Urinary bladder (tissue), 4 donors: Measurements from ENCODE around the gene FPGS. TPM values are rescaled to one million over a fixed set of nuclear protein-coding genes. Genes with fewer than 3 reads are reported as not detected.

ENCODE experiments used
- DNase-seq: peaks from one replicate; pipeline ENCODE4 v3.0.0-alpha.2; 2015; ENCODE audit errors: extremely low spot score
- H3K27ac ChIP-seq: one replicate; pipeline ENCODE4 v1.5.1; 2013; ENCODE audit warnings: low read depth, mild to moderate bottlenecking, moderate library complexity
- H3K36me3 ChIP-seq: one replicate; pipeline ENCODE4 v1.6.1; 2013; ENCODE audit warnings: mild to moderate bottlenecking, moderate library complexity; ENCODE audit not compliant: insufficient read depth
- H3K4me1 ChIP-seq: one replicate; pipeline ENCODE4 v1.6.1; 2013; ENCODE audit warnings: mild to moderate bottlenecking, moderate library complexity; ENCODE audit not compliant: insufficient read depth
- H3K4me3 ChIP-seq: one replicate; pipeline ENCODE4 v1.5.1; 2013; ENCODE audit warnings: low read depth, low read length
- WGBS: extraction: QIAGEN DNeasy Blood & Tissue Kit; methylation state at CpG from one replicate; pipeline ENCODE4 v1.1.7; 2013; 5-methylcytosine and 5-hydroxymethylcytosine counted together
- polyA plus RNA-seq: library from polyadenylated mRNA; stranded (reverse); fragments of 200-250 nt; gene quantifications from one replicate; pipeline ENCODE4 v1.2.3, GENCODE V29; 2013
- total RNA-seq: library from RNA; depleted of rRNA; stranded (reverse); fragments of >200 nt; gene quantifications from one replicate; pipeline ENCODE4 v1.2.3, GENCODE V29; 2014
- donor health status: healthy with polysubstance abuse.
- donor health status: healthy.

FPGS gene
- total and polyA plus RNA-seq, 2 donors = 18.6 to 57.7 TPM

DNA sequence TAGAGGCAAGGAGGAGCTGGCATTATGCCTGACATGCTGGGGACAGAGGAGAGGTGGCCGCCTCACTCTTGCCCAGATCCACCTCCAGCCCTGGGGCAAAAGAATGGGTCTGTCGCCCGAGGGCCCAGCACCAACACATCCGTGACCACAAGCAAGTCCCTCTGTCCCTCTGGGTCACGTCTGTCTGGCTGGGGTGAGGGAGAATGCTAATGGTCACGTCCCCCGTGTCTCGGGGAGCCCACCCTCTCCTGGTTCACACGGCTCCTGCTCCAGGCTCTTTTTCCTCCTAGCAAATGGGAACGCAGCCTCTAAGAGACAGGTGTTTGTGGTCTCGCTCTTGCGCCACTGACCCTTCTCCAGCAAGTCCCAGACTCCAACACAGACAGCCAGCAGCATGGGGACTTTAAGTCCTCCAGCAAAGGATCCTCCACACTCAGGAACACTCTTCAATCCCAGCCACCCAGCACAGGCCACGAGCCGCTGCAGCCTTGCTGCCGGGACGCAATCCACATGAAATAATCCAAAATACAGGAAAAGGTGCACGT is 47.7 kb downstream of the FPGS start:
- 88% methylated on average over 17 of the region's 17 CpGs for whole genome bisulfite sequencing
- no peak overlapping the region for H3K27ac ChIP-seq
- H3K4me3 ChIP-seq = no peak overlapping the region
- no peak for DNase-seq
- no peaks in the 10 kb centered on the region for H3K4me1 ChIP-seq
- no peaks in the 10 kb centered on the region for H3K36me3 ChIP-seq

DNA sequence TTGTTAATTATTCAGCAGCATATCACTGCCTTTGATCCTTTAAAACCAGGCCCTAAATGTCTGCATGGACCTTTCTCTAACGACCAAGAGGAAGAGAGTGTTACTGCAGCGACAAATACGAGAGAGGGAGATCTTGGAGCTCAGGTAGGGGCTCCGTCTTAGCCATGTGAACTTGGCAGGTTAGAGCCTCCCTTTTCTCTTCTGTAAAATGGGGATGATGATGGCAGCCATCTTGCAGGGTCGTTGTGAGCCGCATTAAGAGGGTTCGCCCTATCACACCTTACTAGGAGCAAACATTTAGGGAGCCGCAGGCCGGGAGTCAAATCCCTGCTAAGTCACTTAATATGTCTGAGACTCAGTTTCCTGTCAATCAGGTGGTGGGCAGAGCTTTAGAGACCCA is 50.1 kb downstream of the FPGS start:
- Histone ChIP-seq H3K4me3 (peak overlapping the region; percentile 57), H3K4me1 (no peaks in the 10 kb centered on the region), H3K27ac (no peak overlapping the region), H3K36me3 (no peaks in the 10 kb centered on the region)
- WGBS = 74% methylated on average over 9 of the region's 9 CpGs
- DNase-seq = no peak

- H3K27ac ChIP-seq = peak overlapping the region; percentile 28
- WGBS = 48% methylated on average over 13 of the region's 13 CpGs
- H3K4me1 ChIP-seq = no peaks in the 10 kb centered on the region
- no peaks in the 10 kb centered on the region for H3K36me3 ChIP-seq
- DNase-seq = no peak
- H3K4me3 ChIP-seq = peak overlapping the region; percentile 57
Observed at GRCh38 chr9:127853312-127854183, 50.9 kb downstream of the FPGS start.

DNA sequence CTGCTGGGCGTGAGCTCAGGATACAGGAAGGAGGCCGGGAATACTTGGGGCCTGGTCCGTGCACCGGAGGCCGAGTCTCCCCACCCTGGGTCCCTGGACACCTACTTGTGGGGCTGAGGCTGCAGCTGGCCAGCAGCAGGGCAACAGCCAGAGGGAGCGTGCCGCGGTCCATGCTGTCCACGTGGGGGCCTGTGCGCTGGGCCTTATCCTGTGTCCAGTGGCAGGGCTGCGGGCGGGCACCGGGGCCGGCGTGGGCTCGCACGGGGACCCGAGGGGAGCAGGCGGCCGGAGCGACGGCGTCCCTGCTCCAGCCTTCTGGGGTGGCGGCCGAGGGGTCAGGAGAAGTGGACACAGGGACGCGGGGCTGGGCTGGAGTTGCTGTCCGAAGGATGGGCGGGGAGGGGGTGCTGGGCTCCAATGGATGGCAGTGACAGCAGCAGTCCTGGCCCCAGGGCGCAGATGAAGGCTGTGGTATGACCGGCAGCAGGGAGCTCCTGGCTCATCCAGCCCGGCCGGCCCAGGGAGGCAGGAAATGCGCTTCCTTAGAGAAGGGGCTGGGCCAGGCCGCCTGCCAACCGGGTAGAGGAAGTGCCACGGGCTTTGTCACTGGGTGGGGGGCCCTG is 51.6 kb downstream of the FPGS start, which contains the start of gene ENG:
ENG (minus strand) TSS at position 475 of the 623 bp plus-strand sequence; CDS start at position 172, 303 bp downstream.
- no peaks in the 10 kb centered on the region for H3K4me1 ChIP-seq
- DNase-seq = no peak
- H3K36me3 ChIP-seq = no peaks in the 10 kb centered on the region
- 16% methylated on average over 37 of the region's 37 CpGs for WGBS
- peak within 1 kb of the TSS; percentile 57 for H3K4me3 ChIP-seq
- peak within 1 kb of the TSS; percentile 88 for H3K27ac ChIP-seq

GRCh38 chr9:127854960-127855359 is 52.3 kb downstream of the FPGS start:
- peak overlapping the region; percentile 57 for H3K4me3 ChIP-seq
- DNase-seq = no peak
- WGBS = 68% methylated on average over 11 of the region's 11 CpGs
- H3K4me1 ChIP-seq = no peaks in the 10 kb centered on the region
- peak overlapping the region; percentile 42 for H3K27ac ChIP-seq
- H3K36me3 ChIP-seq = no peaks in the 10 kb centered on the region

DNA sequence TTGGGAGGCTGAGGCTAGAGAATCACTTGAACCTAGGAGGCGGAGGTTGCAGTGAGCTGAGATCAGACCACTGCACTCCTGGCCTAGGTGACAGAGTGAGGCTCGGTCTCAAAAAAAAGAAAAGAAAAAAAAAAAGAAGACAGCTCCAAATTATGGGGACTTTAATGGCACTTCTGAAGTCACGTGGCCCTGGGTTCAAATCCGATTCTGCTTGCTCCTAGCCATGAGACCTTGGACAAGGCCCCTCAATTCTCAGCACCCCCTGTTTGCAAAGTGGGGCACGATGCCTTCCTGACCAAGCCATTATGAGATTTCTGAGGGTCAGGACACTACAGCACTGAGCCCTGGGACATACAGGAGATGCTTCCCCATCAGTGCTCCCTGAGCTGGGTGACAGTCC is 52.8 kb downstream of the FPGS start:
- no peaks in the 10 kb centered on the region for H3K4me1 ChIP-seq
- 95% methylated on average over 5 of the region's 5 CpGs for WGBS
- no peaks in the 10 kb centered on the region for H3K36me3 ChIP-seq

GRCh38 chr9:127856094-127856728 is 53.5 kb downstream of the FPGS start:
- no peak overlapping the region for H3K27ac ChIP-seq

More for the DNA sequence above, 52.8 kb downstream of the FPGS start:
- H3K27ac ChIP-seq = no peak overlapping the region
- H3K4me3 ChIP-seq = no peak overlapping the region
- no peak for DNase-seq

DNA sequence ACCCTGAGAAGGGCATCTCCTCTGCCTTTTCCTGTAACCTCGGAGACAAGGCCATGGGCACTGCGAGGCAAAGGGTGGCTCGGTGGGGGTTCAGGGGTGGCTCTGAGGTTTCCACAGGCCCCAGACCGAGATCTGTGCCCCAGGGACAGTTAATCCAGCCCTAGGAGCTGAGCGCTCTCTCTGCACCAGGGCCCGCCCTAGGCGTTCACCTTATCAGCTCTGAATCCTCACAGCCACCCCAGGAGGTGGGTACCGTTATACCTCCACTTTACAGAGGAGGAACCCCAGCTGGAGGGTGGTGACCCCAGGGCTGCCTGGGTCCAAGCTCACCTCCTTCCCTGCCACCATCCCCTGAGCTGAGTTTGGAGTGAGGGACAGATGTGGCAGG is 54.0 kb downstream of the FPGS start:
- no peak overlapping the region for H3K27ac ChIP-seq
- 89% methylated on average over 8 of the region's 8 CpGs for WGBS
- no peak for DNase-seq
- H3K4me3 ChIP-seq = no peak overlapping the region
- no peaks in the 10 kb centered on the region for H3K36me3 ChIP-seq
- no peaks in the 10 kb centered on the region for H3K4me1 ChIP-seq

More at GRCh38 chr9:127856094-127856728, 53.5 kb downstream of the FPGS start:
- 76% methylated on average over 11 of the region's 11 CpGs for WGBS
- Histone ChIP-seq H3K36me3 (no peaks in the 10 kb centered on the region), H3K4me1 (no peaks in the 10 kb centered on the region), H3K4me3 (no peak overlapping the region)
- no peak for DNase-seq

DNA sequence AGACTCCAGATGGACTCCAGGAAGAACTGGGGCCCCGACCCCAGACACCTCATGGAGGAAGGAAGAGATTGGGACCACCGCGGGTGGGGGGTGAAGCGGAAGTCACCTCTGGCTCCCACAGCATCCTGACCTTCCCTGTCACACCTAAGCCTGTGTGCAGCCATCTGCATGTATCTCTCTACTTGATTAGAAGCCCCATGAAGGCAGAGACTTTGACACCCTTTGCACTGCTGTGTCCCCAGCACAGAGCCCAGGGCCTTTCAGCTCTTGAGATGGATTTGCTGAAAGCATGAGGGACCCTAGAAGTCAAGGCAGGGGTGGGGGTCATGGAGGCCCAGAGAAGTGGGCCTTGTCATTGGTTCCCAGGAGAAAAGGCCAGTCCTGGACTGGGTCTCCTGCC is 54.6 kb downstream of the FPGS start:
- Histone ChIP-seq H3K4me3 (no peak overlapping the region), H3K36me3 (no peaks in the 10 kb centered on the region), H3K4me1 (no peaks in the 10 kb centered on the region), H3K27ac (no peak overlapping the region)
- no peak for DNase-seq
- 67% methylated on average over 4 of the region's 4 CpGs for WGBS

- WGBS = 44% methylated on average over 12 of the region's 12 CpGs
- no peak for DNase-seq
- H3K27ac ChIP-seq = no peak overlapping the region
Observed at GRCh38 chr9:127858041-127858512, 55.4 kb downstream of the FPGS start.

DNA sequence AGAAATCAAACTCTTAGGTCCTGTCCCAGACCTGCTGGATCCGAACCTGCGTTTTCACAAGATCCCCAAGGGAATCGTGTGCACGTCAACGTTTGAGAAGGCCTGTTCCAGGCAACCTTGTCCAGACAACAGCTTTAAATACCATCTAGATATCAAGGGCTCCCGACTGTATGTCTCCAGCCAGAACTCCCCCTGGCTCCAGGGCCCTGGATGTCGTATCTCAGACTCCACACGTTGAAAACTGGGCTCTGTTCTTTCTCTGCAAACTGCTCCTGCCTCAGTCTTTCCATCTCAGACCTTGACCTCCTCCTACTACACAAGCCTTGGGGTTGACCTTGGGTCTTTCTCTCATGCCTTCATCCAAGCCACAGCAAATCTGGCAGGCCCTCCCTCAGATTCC is 57.6 kb downstream of the FPGS start:
- no peak for DNase-seq
- 57% methylated on average over 8 of the region's 8 CpGs for WGBS
- Histone ChIP-seq H3K4me1 (no peaks in the 10 kb centered on the region), H3K27ac (no peak overlapping the region), H3K36me3 (no peaks in the 10 kb centered on the region), H3K4me3 (no peak overlapping the region)

More at GRCh38 chr9:127858041-127858512, 55.4 kb downstream of the FPGS start:
- no peaks in the 10 kb centered on the region for H3K36me3 ChIP-seq
- H3K4me1 ChIP-seq = no peaks in the 10 kb centered on the region
- no peak overlapping the region for H3K4me3 ChIP-seq

DNA sequence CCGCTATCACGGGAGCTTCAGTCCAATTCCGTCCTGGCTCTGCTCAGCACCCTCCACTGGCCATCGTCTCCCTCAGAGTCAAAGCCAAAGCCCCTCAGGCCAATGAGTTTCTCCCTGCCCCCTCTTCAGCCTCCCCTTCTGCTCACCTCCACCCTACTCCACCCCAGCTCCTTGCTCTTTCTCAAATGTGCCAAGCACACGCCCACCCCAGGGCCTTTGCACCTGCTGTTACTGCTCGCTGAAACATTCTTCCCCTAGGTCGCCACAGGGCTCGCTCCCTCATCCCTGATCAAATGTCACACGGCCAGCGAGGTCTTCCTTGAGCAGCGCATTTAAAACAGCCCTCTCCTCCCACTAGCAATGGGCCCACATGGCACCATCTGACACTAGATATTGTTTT is 58.1 kb downstream of the FPGS start:
- WGBS = 96% methylated on average over 11 of the region's 11 CpGs
- H3K36me3 ChIP-seq = no peaks in the 10 kb centered on the region
- no peak overlapping the region for H3K4me3 ChIP-seq
- H3K27ac ChIP-seq = no peak overlapping the region
- no peaks in the 10 kb centered on the region for H3K4me1 ChIP-seq
- DNase-seq = no peak
